NT2/D1 (cell line): ENCODE measurements around the gene C6orf15.

ENCODE experiments used
- SUZ12 ChIP-seq: IDR thresholded peaks from 2 replicates; pipeline ENCODE4 v1.6.1; 2011; ENCODE audit not compliant: insufficient read length, insufficient read depth; ENCODE audit errors: extremely low read depth
- YY1 ChIP-seq: IDR thresholded peaks from 2 replicates; pipeline ENCODE4 v1.6.1; 2011; ENCODE audit not compliant: insufficient read length, insufficient read depth

GRCh38 chr6:31125162-31125561 lies 12.8 kb upstream of the C6orf15 start:
- TF ChIP-seq YY1 (no peak), SUZ12 (no peak)
